ENCODE measurements around the gene VPS13C. TPM values are rescaled to one million over a fixed set of nuclear protein-coding genes. Genes with fewer than 3 reads are reported as not detected.
"Not testable (repeated sequence)": the region's sequence is repeated elsewhere in the genome, so short reads cannot be mapped to it uniquely, and the experiment has no call there.

The VPS13C gene
- total RNA-seq, 1 donor from 2014 or later, result 51.6 TPM

GRCh38 chr15:62021991-62022600 lies 38.2 kb downstream of the VPS13C start:
- peaks cover 12% of the 10 kb centered on the region for H3K36me3 Mint-ChIP-seq
- H3F3A ChIP-seq (ENCODE audit: low read depth), result no peaks in the 10 kb centered on the region
- no peak overlapping the region for H3K27ac Mint-ChIP-seq
- H2AFZ ChIP-seq (replicated peaks), result no peak overlapping the region
- no peak overlapping the region for H3K4me3 ChIP-seq
- H3K27me3 Mint-ChIP-seq (ENCODE audit: insufficient read depth, low read depth), result no peaks in the 10 kb centered on the region
- H3K27ac ChIP-seq, result no peak overlapping the region
- H3K9me3 ChIP-seq (ENCODE audit: low read depth), result no peaks in the 10 kb centered on the region
- no peak overlapping the region for H3K4me2 ChIP-seq
- H3K4me1 Mint-ChIP-seq, result no peaks in the 10 kb centered on the region
- H3K4me1 ChIP-seq, result no peaks in the 10 kb centered on the region
- peaks cover under 1% of the 10 kb centered on the region for H3K9me3 Mint-ChIP-seq
- no peak overlapping the region for H3K9ac ChIP-seq
- H3K79me2 ChIP-seq (ENCODE audit: low read depth), result no peaks in the 10 kb centered on the region
- DNase-seq (ENCODE audit: low spot score), result peak; percentile 18
- peaks cover 12% of the 10 kb centered on the region for H3K36me3 ChIP-seq
- TF ChIP-seq EZH2 (IDR thresholded peaks at IDR 0.05), result no peak
- TF ChIP-seq, protein P1, sequence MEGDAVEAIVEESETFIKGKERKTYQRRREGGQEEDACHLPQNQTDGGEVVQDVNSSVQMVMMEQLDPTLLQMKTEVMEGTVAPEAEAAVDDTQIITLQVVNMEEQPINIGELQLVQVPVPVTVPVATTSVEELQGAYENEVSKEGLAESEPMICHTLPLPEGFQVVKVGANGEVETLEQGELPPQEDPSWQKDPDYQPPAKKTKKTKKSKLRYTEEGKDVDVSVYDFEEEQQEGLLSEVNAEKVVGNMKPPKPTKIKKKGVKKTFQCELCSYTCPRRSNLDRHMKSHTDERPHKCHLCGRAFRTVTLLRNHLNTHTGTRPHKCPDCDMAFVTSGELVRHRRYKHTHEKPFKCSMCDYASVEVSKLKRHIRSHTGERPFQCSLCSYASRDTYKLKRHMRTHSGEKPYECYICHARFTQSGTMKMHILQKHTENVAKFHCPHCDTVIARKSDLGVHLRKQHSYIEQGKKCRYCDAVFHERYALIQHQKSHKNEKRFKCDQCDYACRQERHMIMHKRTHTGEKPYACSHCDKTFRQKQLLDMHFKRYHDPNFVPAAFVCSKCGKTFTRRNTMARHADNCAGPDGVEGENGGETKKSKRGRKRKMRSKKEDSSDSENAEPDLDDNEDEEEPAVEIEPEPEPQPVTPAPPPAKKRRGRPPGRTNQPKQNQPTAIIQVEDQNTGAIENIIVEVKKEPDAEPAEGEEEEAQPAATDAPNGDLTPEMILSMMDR (IDR thresholded peaks at IDR 0.05), result peak; percentile 58
- no peaks in the 10 kb centered on the region for H4K20me1 ChIP-seq (ENCODE audit: low read depth)
- H3K4me3 Mint-ChIP-seq, result no peak overlapping the region
- H3K27me3 ChIP-seq, result no peaks in the 10 kb centered on the region

GRCh38 chr15:62020576-62021160 lies 39.6 kb downstream of the VPS13C start:
- peaks cover 3% of the 10 kb centered on the region for H3K9me3 Mint-ChIP-seq
- Histone ChIP-seq H3F3A (ENCODE audit: low read depth) (no peaks in the 10 kb centered on the region), H3K36me3 (peaks cover 12% of the 10 kb centered on the region), H3K4me2 (no peak overlapping the region), H3K27me3 (no peaks in the 10 kb centered on the region), H3K79me2 (ENCODE audit: low read depth) (no peaks in the 10 kb centered on the region), H3K4me3 (no peak overlapping the region), H3K4me1 (no peaks in the 10 kb centered on the region), H3K27ac (no peak overlapping the region), H4K20me1 (ENCODE audit: low read depth) (no peaks in the 10 kb centered on the region), H2AFZ (replicated peaks) (no peak overlapping the region), H3K9me3 (ENCODE audit: low read depth) (no peaks in the 10 kb centered on the region), H3K9ac (no peak overlapping the region)
- DNase-seq (ENCODE audit: low spot score), result no peak
- no peak for TF ChIP-seq EZH2 (IDR thresholded peaks at IDR 0.05)
- TF ChIP-seq, protein P1 (IDR thresholded peaks at IDR 0.05), result no peak
- TF ChIP-seq EZH2phosphoT487 (IDR thresholded peaks at IDR 0.05), result no peak
- H3K36me3 Mint-ChIP-seq, result peaks cover 12% of the 10 kb centered on the region
- H3K27me3 Mint-ChIP-seq (ENCODE audit: insufficient read depth, low read depth), result no peaks in the 10 kb centered on the region
- H3K27ac Mint-ChIP-seq, result no peak overlapping the region
- no peak overlapping the region for H3K4me3 Mint-ChIP-seq
- no peaks in the 10 kb centered on the region for H3K4me1 Mint-ChIP-seq

DNA sequence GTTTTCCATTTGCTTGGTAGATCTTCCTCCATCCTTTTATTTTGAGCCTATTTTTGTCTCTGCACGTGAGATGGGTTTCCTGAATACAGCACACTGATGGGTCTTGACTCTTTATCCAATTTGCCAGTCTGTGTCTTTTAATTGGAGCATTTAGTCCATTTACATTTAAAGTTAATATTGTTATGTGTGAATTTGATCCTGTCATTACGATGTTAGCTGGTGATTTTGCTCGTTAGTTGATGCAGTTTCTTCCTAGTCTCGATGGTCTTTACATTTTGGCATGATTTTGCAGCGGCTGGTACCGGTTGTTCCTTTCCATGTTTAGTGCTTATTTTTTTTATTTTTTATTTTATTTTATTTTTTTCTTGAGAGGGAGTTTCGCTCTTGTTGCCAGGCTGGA lies 54.9 kb downstream of the VPS13C start:
- not testable (repeated sequence) for H3K4me1 ChIP-seq

DNA sequence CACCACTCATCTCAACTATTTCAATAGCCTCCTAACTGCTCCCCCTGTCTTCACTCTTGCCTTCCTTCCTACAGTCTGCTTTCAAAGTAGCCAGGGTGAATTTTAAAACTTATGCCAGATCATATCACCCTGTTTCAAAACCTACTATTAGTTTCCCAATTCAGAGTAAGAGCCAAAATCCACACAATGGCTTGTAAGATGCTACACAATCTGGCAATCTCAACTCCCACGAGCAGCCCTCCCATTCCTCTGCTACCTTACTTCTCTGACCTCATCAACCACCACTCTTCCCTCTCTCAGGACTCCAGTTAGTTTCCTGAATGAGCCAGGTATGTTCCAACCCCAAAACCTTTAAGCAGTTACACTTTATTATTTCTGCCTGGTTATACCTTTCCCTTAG lies 62.5 kb downstream of the VPS13C start:
- H3F3A ChIP-seq (ENCODE audit: low read depth), result no peaks in the 10 kb centered on the region
- no peaks in the 10 kb centered on the region for H3K27me3 Mint-ChIP-seq (ENCODE audit: insufficient read depth, low read depth)
- no peaks in the 10 kb centered on the region for H3K4me1 Mint-ChIP-seq
- H3K9ac ChIP-seq, result no peak overlapping the region
- H3K27ac ChIP-seq, result no peak overlapping the region
- no peaks in the 10 kb centered on the region for H3K27me3 ChIP-seq
- no peaks in the 10 kb centered on the region for H3K4me1 ChIP-seq
- no peaks in the 10 kb centered on the region for H3K36me3 ChIP-seq
- no peak overlapping the region for H3K4me3 ChIP-seq
- DNase-seq (ENCODE audit: low spot score), result no peak
- no peaks in the 10 kb centered on the region for H4K20me1 ChIP-seq (ENCODE audit: low read depth)
- H3K36me3 Mint-ChIP-seq, result peaks cover 2% of the 10 kb centered on the region
- H3K9me3 Mint-ChIP-seq, result no peaks in the 10 kb centered on the region
- H2AFZ ChIP-seq (replicated peaks), result no peak overlapping the region
- TF ChIP-seq EZH2 (IDR thresholded peaks at IDR 0.05) (no peak), EZH2phosphoT487 (IDR thresholded peaks at IDR 0.05) (no peak)
- TF ChIP-seq, protein P1 (IDR thresholded peaks at IDR 0.05), result no peak
- no peaks in the 10 kb centered on the region for H3K79me2 ChIP-seq (ENCODE audit: low read depth)
- no peak overlapping the region for H3K4me2 ChIP-seq
- no peaks in the 10 kb centered on the region for H3K9me3 ChIP-seq (ENCODE audit: low read depth)
- H3K4me3 Mint-ChIP-seq, result no peak overlapping the region
- no peak overlapping the region for H3K27ac Mint-ChIP-seq

More for the DNA sequence above, 54.9 kb downstream of the VPS13C start:
- not testable (repeated sequence) for H3K4me1 Mint-ChIP-seq; H3F3A ChIP-seq (ENCODE audit: low read depth); H3K9ac ChIP-seq; H3K27ac ChIP-seq; H3K4me3 ChIP-seq; DNase-seq (ENCODE audit: low spot score); H3K4me3 Mint-ChIP-seq; H3K4me2 ChIP-seq; H4K20me1 ChIP-seq (ENCODE audit: low read depth); H3K27me3 Mint-ChIP-seq (ENCODE audit: insufficient read depth, low read depth); H2AFZ ChIP-seq (replicated peaks); H3K9me3 Mint-ChIP-seq; H3K79me2 ChIP-seq (ENCODE audit: low read depth); H3K27me3 ChIP-seq; H3K27ac Mint-ChIP-seq; H3K36me3 Mint-ChIP-seq; H3K9me3 ChIP-seq (ENCODE audit: low read depth)
- H3K36me3 ChIP-seq, result peaks cover 13% of the 10 kb centered on the region

All from neural progenitor cell (in vitro differentiated cells).